Endothelial cell of umbilical vein (primary cell): ENCODE data around the gene MAP4K3. TPM values are rescaled to one million over a fixed set of nuclear protein-coding genes. Genes with fewer than 3 reads are reported as not detected.

Experiments used
- BruUV-seq: library from RNA; stranded (reverse); fragments of 400-500 nt; replicated peaks from 2 replicates; lab custom pipeline; 2021; lab: Mats Ljungman, UMichigan
- CTCF ChIA-PET: fragments of 300-600, 350-600 bp; sonication (Branson Sonifier 250); formaldehyde crosslinking; loops from one replicate; lab custom pipeline; 2021; ENCODE audit warnings: antibody characterized with exemption, inconsistent platforms; lab: Charles Lee
- POLR2A ChIA-PET: fragments of 300-600, 350-600 bp; sonication (Branson Sonifier 250); formaldehyde crosslinking; loops from one replicate; lab custom pipeline; 2021; ENCODE audit warnings: antibody characterized with exemption, inconsistent platforms; lab: Charles Lee
- DNase-seq: peaks from one replicate; pipeline ENCODE4 v3.0.0-alpha.2; 2011; ENCODE audit warnings: low read depth, low spot score
- FAIRE-seq: peaks from 2 replicates; lab custom pipeline; 2011; peaks lifted over from hg19 to GRCh38; lab: Jason Lieb, UNC
- H2AFZ ChIP-seq: 2 replicates; pipeline ENCODE4 v1.6.0; 2012; ENCODE audit warnings: low read depth, low read length, control low read depth, inconsistent platforms
- H3K27ac ChIP-seq: 2 replicates; pipeline ENCODE4 v1.5.1; 2011; ENCODE audit warnings: low read depth, mild to moderate bottlenecking, control low read depth, low read length, moderate library complexity; ENCODE audit not compliant: insufficient read depth
- H3K27me3 ChIP-seq, 2 experiments: 2 replicates each; pipeline versions ENCODE4 v1.6.0 to v1.6.1; 2011; ENCODE audit warnings: low read length in 2 of 2, mixed read lengths in 1 of 2; ENCODE audit not compliant: control insufficient read depth in 2 of 2, insufficient read depth in 2 of 2
- H3K36me3 ChIP-seq, 2 experiments: 2 replicates in 1 of 2; 3 replicates in 1 of 2; pipeline ENCODE4 v1.5.1; 2011; ENCODE audit warnings: low read length in 2 of 2, mild to moderate bottlenecking in 1 of 2, moderate library complexity in 1 of 2; ENCODE audit not compliant: control insufficient read depth in 2 of 2, insufficient read depth in 2 of 2; ENCODE audit errors: extremely low read depth in 1 of 2
- H3K4me1 ChIP-seq: 3 replicates; pipeline ENCODE4 v1.5.1; 2011; ENCODE audit warnings: mild to moderate bottlenecking, low read length; ENCODE audit not compliant: control insufficient read depth, insufficient read depth; ENCODE audit errors: extremely low read depth
- H3K4me2 ChIP-seq: 2 replicates; pipeline ENCODE4 v1.6.1; 2011; ENCODE audit warnings: low read length, control low read depth, mixed read lengths; ENCODE audit not compliant: insufficient read depth
- H3K4me3 ChIP-seq, 3 experiments: fragments of 200-600 bp in 1 of 3; sonication (generic), shearing (Covaris generic) in 1 of 3; replicated peaks in 1 of 3; 2 replicates each; pipeline ENCODE4 v1.5.1; 2011 to 2016; ENCODE audit warnings: control low read depth in 3 of 3, low read length in 3 of 3, mild to moderate bottlenecking in 2 of 3, inconsistent platforms in 1 of 3, low read depth in 1 of 3, moderate library complexity in 1 of 3; ENCODE audit not compliant: insufficient read depth in 1 of 3
- H3K79me2 ChIP-seq: 2 replicates; pipeline ENCODE4 v1.6.0; 2012; ENCODE audit warnings: low read length, inconsistent platforms; ENCODE audit not compliant: control insufficient read depth, insufficient read depth
- H3K9ac ChIP-seq: replicated peaks from 2 replicates; pipeline ENCODE3; 2011; ENCODE audit warnings: low read length, control low read depth; ENCODE audit not compliant: insufficient read depth; ENCODE audit errors: extremely low read depth
- H3K9me1 ChIP-seq: replicated peaks from 3 replicates; pipeline ENCODE4 v1.6.0; 2011; ENCODE audit warnings: mild to moderate bottlenecking, low read length; ENCODE audit not compliant: control insufficient read depth, insufficient read depth; ENCODE audit errors: extremely low read depth
- H3K9me3 ChIP-seq: replicated peaks from 2 replicates; pipeline ENCODE4 v1.5.1; 2012; ENCODE audit warnings: low read length, inconsistent platforms; ENCODE audit not compliant: control insufficient read depth, insufficient read depth
- H4K20me1 ChIP-seq: replicated peaks from 2 replicates; pipeline ENCODE3; 2011; ENCODE audit warnings: mild to moderate bottlenecking, low read length; ENCODE audit not compliant: control insufficient read depth, insufficient read depth; ENCODE audit errors: extremely low read depth
- EZH2 ChIP-seq: IDR thresholded peaks from 2 replicates; pipeline ENCODE4 v1.6.1; 2012; ENCODE audit warnings: borderline replicate concordance, low read depth, mild to moderate bottlenecking, moderate library complexity, low read length, inconsistent platforms; ENCODE audit not compliant: severe bottlenecking
- FOS ChIP-seq: IDR thresholded peaks from 2 replicates; pipeline ENCODE4 v1.6.1; 2011; ENCODE audit warnings: mild to moderate bottlenecking, low read length, moderate library complexity, borderline replicate concordance; ENCODE audit not compliant: insufficient read depth
- GATA2 ChIP-seq: IDR thresholded peaks from 2 replicates; pipeline ENCODE4 v1.7.0; 2011; ENCODE audit warnings: low read depth, mild to moderate bottlenecking, moderate library complexity, mixed read lengths, low read length; ENCODE audit not compliant: insufficient read length, insufficient read depth
- JUN ChIP-seq: IDR thresholded peaks from 2 replicates; pipeline ENCODE4 v1.6.1; 2011; ENCODE audit warnings: borderline replicate concordance, low read depth; ENCODE audit not compliant: insufficient read length, insufficient read depth
- MYC ChIP-seq: IDR thresholded peaks from one replicate; pipeline ENCODE4 v1.6.1; 2011; ENCODE audit warnings: mild to moderate bottlenecking, low read depth, low read length
- POLR2A ChIP-seq: IDR thresholded peaks from 2 replicates; pipeline ENCODE4 v1.6.1; 2012; ENCODE audit warnings: low read depth, mild to moderate bottlenecking, control low read depth, low read length
- POLR2AphosphoS5 ChIP-seq: IDR thresholded peaks from 2 replicates; pipeline ENCODE4 v1.6.1; 2012; ENCODE audit warnings: low read depth, mild to moderate bottlenecking, control low read depth, low read length, moderate library complexity; ENCODE audit not compliant: insufficient read depth
- dilution Hi-C: fragments of 300-500 bp; cut with MboI; formaldehyde crosslinking; loops from one replicate; pipeline ENCODE4 v1.15.0; 2019; ENCODE audit warnings: low sequenced_read_pairs; ENCODE audit not compliant: extremely low pct_ligation_motif_present
- intact Hi-C: fragments of 100-400 bp; cut with micrococcal nuclease; formaldehyde crosslinking; loops from one replicate; pipeline ENCODE4 v1.10.0; 2022
- polyA plus RNA-seq, 4 experiments: library from polyadenylated mRNA; depleted of rRNA in 3 of 4; stranded (reverse) in 3 of 4; unstranded in 1 of 4; fragments of >200 nt; gene quantifications; 2 replicates each; pipeline versions ENCODE4 v1.2.1 to v1.2.3, GENCODE V29; 2011 to 2012; ENCODE audit warnings: missing spikeins in 1 of 4
- total RNA-seq: library from RNA; stranded (reverse); gene quantifications from 2 replicates; pipeline ENCODE4 v1.2.3, GENCODE V29; 2021
- TF ChIP-seq, protein P1 (sequence below): IDR thresholded peaks from 2 replicates; pipeline ENCODE4 v1.6.1; 2011; ENCODE audit not compliant: insufficient read depth, insufficient read length
- TF ChIP-seq, protein P2 (sequence below), 2 donors: IDR thresholded peaks; 1 replicate in 1 of 2; 2 replicates in 1 of 2; pipeline ENCODE4 v1.5.1; 2011; ENCODE audit warnings: low read length in 2 of 2, mild to moderate bottlenecking in 2 of 2, moderate library complexity in 2 of 2, control low read depth in 1 of 2, inconsistent platforms in 1 of 2, low read depth in 1 of 2; ENCODE audit not compliant: insufficient read depth in 1 of 2; ENCODE audit errors: extremely low read depth in 1 of 2

Gene MAP4K3
- total and polyA plus RNA-seq, 2 donors (not counting 3 experiments of a cell fraction or from before 2014, with no cell fraction given): 8.0 to 45.9 TPM

DNA sequence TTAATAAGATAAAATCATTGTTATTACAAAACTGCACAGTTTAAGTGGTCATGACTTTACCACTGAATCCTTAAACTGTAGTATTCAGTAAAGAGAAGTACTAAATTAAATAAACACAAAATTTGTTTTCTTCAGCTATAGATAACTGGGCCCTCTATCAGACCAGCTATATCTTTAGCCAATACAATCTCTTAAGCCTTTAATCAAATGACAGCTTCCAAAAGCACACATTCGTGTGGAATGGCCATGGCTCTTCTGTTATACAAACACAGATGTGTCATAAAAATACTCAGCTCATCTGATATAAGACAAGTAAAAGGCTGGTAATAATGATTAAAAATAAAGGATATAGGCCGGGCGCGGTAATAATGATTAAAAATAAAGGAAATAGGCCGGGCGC, 135.7 kb downstream of the MAP4K3 start:
- TF ChIP-seq MYC (no peak), JUN (no peak), FOS (no peak)
- H3K9ac ChIP-seq: no peak overlapping the region
- CTCF ChIA-PET: interaction anchor here (1.1 kb wide), 1 partner anchor 9 kb away, joined by 3 read pairs; no protein-coding TSS in a partner anchor
- H3K9me3 ChIP-seq: no peaks in the 10 kb centered on the region
- H4K20me1 ChIP-seq: no peaks in the 10 kb centered on the region
- FAIRE-seq (no peak), DNase-seq (no peak)
- BruUV-seq: no TSS peak
- H3K4me3 ChIP-seq: no peak overlapping the region
- intact Hi-C loops: no loop called here
- no peak overlapping the region for H3K27ac ChIP-seq
- H3K27me3 ChIP-seq: no peaks in the 10 kb centered on the region
- H3K36me3 ChIP-seq: peaks cover 0 to 2% of the 10 kb centered on the region in 2 experiments
- dilution Hi-C loops: no loop called here
- H3K9me1 ChIP-seq: no peaks in the 10 kb centered on the region
- no peak overlapping the region for H3K4me2 ChIP-seq
- no peaks in the 10 kb centered on the region for H3K4me1 ChIP-seq
- POLR2A ChIA-PET: no interaction called here
- no peak overlapping the region for H2AFZ ChIP-seq
- H3K79me2 ChIP-seq: no peaks in the 10 kb centered on the region

DNA sequence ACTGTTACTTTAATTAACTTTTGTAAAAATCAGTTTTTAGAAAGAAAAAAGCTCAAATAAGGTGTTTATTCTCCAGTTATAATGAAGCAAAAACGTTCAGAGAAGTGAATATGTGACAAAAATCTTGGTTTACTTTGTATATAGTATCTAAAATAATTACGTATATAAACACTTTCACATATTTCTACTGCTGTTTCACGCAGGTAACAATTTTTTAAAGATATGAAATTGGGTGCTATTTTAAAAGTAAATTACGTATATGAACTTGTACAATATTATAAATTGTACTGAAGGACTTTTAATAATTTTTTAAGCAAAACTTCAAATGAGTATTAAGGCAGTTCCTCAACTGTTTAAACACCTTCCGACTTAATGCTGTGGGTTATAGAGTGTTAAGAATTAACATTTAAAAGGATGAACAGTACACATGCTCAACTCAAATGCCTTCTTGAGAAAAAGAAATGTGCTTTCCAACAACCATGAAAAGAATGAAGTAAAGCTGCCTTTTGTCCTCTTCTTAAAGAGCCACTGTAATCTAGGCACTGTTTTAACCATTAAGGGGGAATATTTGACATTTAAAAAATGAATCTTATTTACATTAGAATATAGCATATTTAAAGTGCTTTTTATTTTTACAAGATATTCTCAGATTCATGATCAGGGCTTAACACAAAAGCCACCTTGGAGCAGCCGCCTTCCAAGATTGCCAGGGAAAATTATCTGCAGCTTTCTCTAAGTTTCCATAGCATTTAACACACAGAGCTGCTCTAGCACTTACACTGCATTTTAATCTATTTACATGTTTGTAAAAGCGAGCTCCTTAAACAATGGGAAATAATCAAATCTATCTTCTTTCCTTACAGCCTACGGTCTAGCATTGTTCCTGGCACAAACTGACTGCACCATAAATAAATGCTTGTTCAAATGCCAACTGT, 136.8 kb downstream of the MAP4K3 start:
- BruUV-seq: no TSS peak
- POLR2A ChIA-PET: no interaction called here
- H3K9ac ChIP-seq: no peak overlapping the region
- H4K20me1 ChIP-seq: no peaks in the 10 kb centered on the region
- no peaks in the 10 kb centered on the region for H3K27me3 ChIP-seq
- peaks cover 0 to 2% of the 10 kb centered on the region in 2 experiments for H3K36me3 ChIP-seq
- no peak overlapping the region for H3K4me3 ChIP-seq
- H3K4me2 ChIP-seq: no peak overlapping the region
- H3K27ac ChIP-seq: no peak overlapping the region
- H3K79me2 ChIP-seq: no peaks in the 10 kb centered on the region
- H3K9me3 ChIP-seq: no peaks in the 10 kb centered on the region
- H2AFZ ChIP-seq: no peak overlapping the region
- intact Hi-C loops: no loop called here
- FAIRE-seq (no peak), DNase-seq (no peak)
- no peaks in the 10 kb centered on the region for H3K9me1 ChIP-seq
- H3K4me1 ChIP-seq: no peaks in the 10 kb centered on the region
- CTCF ChIA-PET: interaction anchor here (0.6 to 1.1 kb wide), 2 partner anchors 8 to 11 kb away, joined by 3 read pairs; no protein-coding TSS in a partner anchor
- TF ChIP-seq POLR2A: no peak
- TF ChIP-seq POLR2AphosphoS5: no peak
- TF ChIP-seq, protein P1, sequence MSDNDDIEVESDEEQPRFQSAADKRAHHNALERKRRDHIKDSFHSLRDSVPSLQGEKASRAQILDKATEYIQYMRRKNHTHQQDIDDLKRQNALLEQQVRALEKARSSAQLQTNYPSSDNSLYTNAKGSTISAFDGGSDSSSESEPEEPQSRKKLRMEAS: no peak
- no peak for TF ChIP-seq FOS
- TF ChIP-seq EZH2: no peak
- TF ChIP-seq GATA2: no peak
- TF ChIP-seq MYC: no peak
- no peak for TF ChIP-seq JUN
- TF ChIP-seq, protein P2, sequence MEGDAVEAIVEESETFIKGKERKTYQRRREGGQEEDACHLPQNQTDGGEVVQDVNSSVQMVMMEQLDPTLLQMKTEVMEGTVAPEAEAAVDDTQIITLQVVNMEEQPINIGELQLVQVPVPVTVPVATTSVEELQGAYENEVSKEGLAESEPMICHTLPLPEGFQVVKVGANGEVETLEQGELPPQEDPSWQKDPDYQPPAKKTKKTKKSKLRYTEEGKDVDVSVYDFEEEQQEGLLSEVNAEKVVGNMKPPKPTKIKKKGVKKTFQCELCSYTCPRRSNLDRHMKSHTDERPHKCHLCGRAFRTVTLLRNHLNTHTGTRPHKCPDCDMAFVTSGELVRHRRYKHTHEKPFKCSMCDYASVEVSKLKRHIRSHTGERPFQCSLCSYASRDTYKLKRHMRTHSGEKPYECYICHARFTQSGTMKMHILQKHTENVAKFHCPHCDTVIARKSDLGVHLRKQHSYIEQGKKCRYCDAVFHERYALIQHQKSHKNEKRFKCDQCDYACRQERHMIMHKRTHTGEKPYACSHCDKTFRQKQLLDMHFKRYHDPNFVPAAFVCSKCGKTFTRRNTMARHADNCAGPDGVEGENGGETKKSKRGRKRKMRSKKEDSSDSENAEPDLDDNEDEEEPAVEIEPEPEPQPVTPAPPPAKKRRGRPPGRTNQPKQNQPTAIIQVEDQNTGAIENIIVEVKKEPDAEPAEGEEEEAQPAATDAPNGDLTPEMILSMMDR (IDR thresholded peaks at IDR 0.05; ENCODE audit: extremely low read depth in 1 of 2, insufficient read depth in 1 of 2, low read depth in 1 of 2, low read length in 2 of 2): no peak
- dilution Hi-C loops: no loop called here
